Mammary epithelial cell (primary cell): Measurements from ENCODE around the gene PRPF4.

Source experiments
- CTCF ChIP-seq, 2 donors: IDR thresholded peaks in 1 of 2; conservative IDR thresholded peaks in 1 of 2; 2 replicates each; pipeline ENCODE4 v1.5.1; 2011 to 2012; ENCODE audit warnings: inconsistent platforms in 2 of 2, low read length in 2 of 2, mild to moderate bottlenecking in 2 of 2, control low read depth in 1 of 2, low read depth in 1 of 2; ENCODE audit not compliant: insufficient read depth in 1 of 2; ENCODE audit errors: extremely low read depth in 1 of 2
- EZH2 ChIP-seq: IDR thresholded peaks from 2 replicates; pipeline ENCODE4 v1.6.1; 2012; ENCODE audit warnings: low read length, inconsistent platforms, borderline replicate concordance

DNA sequence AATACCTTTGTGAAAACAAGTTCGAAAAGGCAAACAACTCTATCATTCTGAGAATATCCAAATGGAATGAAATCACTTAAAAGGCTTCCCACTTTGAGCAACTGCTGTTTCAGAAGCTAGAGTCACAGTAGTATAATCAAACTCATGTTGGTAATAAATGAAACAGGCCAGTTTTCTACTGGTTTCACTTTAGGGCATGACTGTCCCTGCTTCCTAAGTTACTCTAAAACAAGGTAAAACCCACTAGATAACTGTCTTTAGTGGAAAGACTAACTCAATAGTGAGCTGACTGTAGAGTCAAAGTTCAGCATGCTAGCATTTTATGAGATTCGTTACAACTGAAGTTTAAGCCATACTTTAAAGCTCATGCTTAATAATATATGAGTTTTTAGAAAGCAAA is 6.1 kb upstream of the PRPF4 start:
- TF ChIP-seq CTCF (conservative IDR thresholded peaks at IDR 0.05 in 1 of 2, IDR thresholded peaks at IDR 0.05 in 1 of 2; ENCODE audit: extremely low read depth in 1 of 2, insufficient read depth in 1 of 2, low read depth in 1 of 2, low read length in 2 of 2) (no peak), EZH2 (no peak)
